Astrocyte of the hippocampus (primary cell): ENCODE measurements around the gene SRI.
A peak's percentile ranks its signal among the peaks of the same experiment; 100 is the strongest.
"Not testable (repeated sequence)": the region's sequence is repeated elsewhere in the genome, so short reads cannot be mapped to it uniquely, and the experiment has no call there.

ENCODE experiments used
- DNase-seq: peaks from one replicate; pipeline ENCODE4 v3.0.0; 2011; ENCODE audit warnings: low read depth, low spot score

The SRI gene

GRCh38 chr7:88176190-88176589 lies 43.6 kb downstream of the SRI start:
- no peak for DNase-seq

GRCh38 chr7:88172842-88173241 lies 47.0 kb downstream of the SRI start:
- no peak for DNase-seq

- peak; percentile 41 for DNase-seq
Observed at GRCh38 chr7:88169717-88170320, 50.0 kb downstream of the SRI start.

GRCh38 chr7:88167721-88168120 lies 52.1 kb downstream of the SRI start:
- no peak for DNase-seq

GRCh38 chr7:88167223-88167622 lies 52.6 kb downstream of the SRI start:
- no peak for DNase-seq

- DNase-seq: no peak
Observed at GRCh38 chr7:88165697-88166096, 54.1 kb downstream of the SRI start.

- not testable (repeated sequence) for DNase-seq
Observed at GRCh38 chr7:88159741-88160140, 60.1 kb downstream of the SRI start.

- no peak for DNase-seq
Observed at GRCh38 chr7:88156356-88156755, 63.5 kb downstream of the SRI start.

GRCh38 chr7:88155756-88156155 lies 64.1 kb downstream of the SRI start:
- no peak for DNase-seq
